ENCODE results near the gene GREB1.
"Not testable (repeated sequence)": the region's sequence is repeated elsewhere in the genome, so short reads cannot be mapped to it uniquely, and the experiment has no call there.

The GREB1 gene

GRCh38 chr2:11659115-11659475 is 125.2 kb downstream of the GREB1 start:
- no peak for DNase-seq

- DNase-seq, result no peak
These were observed 126.0 kb downstream of the GREB1 start for GRCh38 chr2:11659851-11660250.

- not testable (repeated sequence) for DNase-seq
These were observed 126.6 kb downstream of the GREB1 start for GRCh38 chr2:11660396-11660795.

GRCh38 chr2:11661891-11662435 is 128.1 kb downstream of the GREB1 start:
- DNase-seq, result no peak

- DNase-seq, result no peak
These were observed 129.0 kb downstream of the GREB1 start for GRCh38 chr2:11662882-11663281.

GRCh38 chr2:11663427-11663826 is 129.6 kb downstream of the GREB1 start:
- DNase-seq, result no peak

GRCh38 chr2:11665028-11665427 is 131.2 kb downstream of the GREB1 start:
- no peak for DNase-seq

- no peak for DNase-seq
These were observed 131.9 kb downstream of the GREB1 start for GRCh38 chr2:11665510-11666362.

GRCh38 chr2:11667194-11667593 is 133.3 kb downstream of the GREB1 start:
- no peak for DNase-seq

GRCh38 chr2:11667866-11668637 is 134.2 kb downstream of the GREB1 start:
- DNase-seq, result no peak

GRCh38 chr2:11669454-11670291 is 135.8 kb downstream of the GREB1 start, which contains the start of gene NTSR2:
TSS of gene NTSR2 (minus strand) at chr2:11670195. CDS start at chr2:11670129, 66 bp downstream.
- DNase-seq, result peak in 42 of 56 donors; percentile 24 to 85 (median 58)

GRCh38 chr2:11672407-11672806 is 138.6 kb downstream of the GREB1 start:
- no peak for DNase-seq

- DNase-seq, result no peak
These were observed 141.1 kb downstream of the GREB1 start for GRCh38 chr2:11674983-11675382.

- DNase-seq, result no peak
These were observed 141.7 kb downstream of the GREB1 start for GRCh38 chr2:11675423-11676112.

- no peak for DNase-seq
These were observed 142.8 kb downstream of the GREB1 start for GRCh38 chr2:11676640-11677039.

GRCh38 chr2:11677136-11678055 is 143.6 kb downstream of the GREB1 start:
- peak in 24 of 56 donors; percentile 10 to 75 (median 46) for DNase-seq

GRCh38 chr2:11678306-11678960 is 144.6 kb downstream of the GREB1 start:
- no peak for DNase-seq

GRCh38 chr2:11679016-11679415 is 145.2 kb downstream of the GREB1 start:
- DNase-seq, result no peak
